ENCODE results near the gene COP1.
"Not testable (repeated sequence)": the region's sequence is repeated elsewhere in the genome, so short reads cannot be mapped to it uniquely, and the experiment has no call there.

COP1 gene

GRCh38 chr1:176206961-176207902, at the start of gene COP1:
TSS of gene COP1 (minus strand) at chr1:176207286. CDS start at chr1:176206978, 308 bp downstream.
- peak; percentile 96 for DNase-seq (ENCODE audit: low read depth)

GRCh38 chr1:176252191-176252590, 45.1 kb upstream of the COP1 start:
- DNase-seq (ENCODE audit: low read depth) = no peak

- no peak for DNase-seq (ENCODE audit: low read depth)
Observed at GRCh38 chr1:176244851-176245250, 37.8 kb upstream of the COP1 start.

- no peak for DNase-seq (ENCODE audit: low read depth)
Observed at GRCh38 chr1:176243746-176244145, 36.7 kb upstream of the COP1 start.

- DNase-seq (ENCODE audit: low read depth) = no peak
Observed at GRCh38 chr1:176241385-176242015, 34.4 kb upstream of the COP1 start.

GRCh38 chr1:176233657-176234056, 26.6 kb upstream of the COP1 start:
- not testable (repeated sequence) for DNase-seq (ENCODE audit: low read depth)

- no peak for DNase-seq (ENCODE audit: low read depth)
Observed at GRCh38 chr1:176227579-176227978, 20.5 kb upstream of the COP1 start.

- DNase-seq (ENCODE audit: low read depth) = no peak
Observed at GRCh38 chr1:176225911-176226310, 18.8 kb upstream of the COP1 start.

GRCh38 chr1:176225479-176225875, 18.4 kb upstream of the COP1 start:
- DNase-seq (ENCODE audit: low read depth) = no peak

GRCh38 chr1:176222196-176222595, 15.1 kb upstream of the COP1 start:
- no peak for DNase-seq (ENCODE audit: low read depth)

GRCh38 chr1:176220100-176220689, 13.1 kb upstream of the COP1 start:
- no peak for DNase-seq (ENCODE audit: low read depth)

- DNase-seq (ENCODE audit: low read depth) = no peak
Observed at GRCh38 chr1:176217461-176218099, 10.5 kb upstream of the COP1 start.

- DNase-seq (ENCODE audit: low read depth) = no peak
Observed at GRCh38 chr1:176216031-176216430, 8.9 kb upstream of the COP1 start.

- no peak for DNase-seq (ENCODE audit: low read depth)
Observed at GRCh38 chr1:176211396-176212165, 4.5 kb upstream of the COP1 start.

- no peak for DNase-seq (ENCODE audit: low read depth)
Observed at GRCh38 chr1:176208034-176208433, 948 bp upstream of the COP1 start.

GRCh38 chr1:176206006-176206960, 803 bp downstream of the COP1 start:
- no peak for DNase-seq (ENCODE audit: low read depth)

- no peak for DNase-seq (ENCODE audit: low read depth)
Observed at GRCh38 chr1:176205332-176205914, 1.7 kb downstream of the COP1 start.

- not testable (repeated sequence) for DNase-seq (ENCODE audit: low read depth)
Observed at GRCh38 chr1:176204655-176205054, 2.4 kb downstream of the COP1 start.

GRCh38 chr1:176203735-176204134, 3.4 kb downstream of the COP1 start:
- no peak for DNase-seq (ENCODE audit: low read depth)

GRCh38 chr1:176201568-176201967, 5.5 kb downstream of the COP1 start:
- no peak for DNase-seq (ENCODE audit: low read depth)
